PC-3 (cell line): ENCODE data around the gene PAPOLA. TPM values are rescaled to one million over a fixed set of nuclear protein-coding genes. Genes with fewer than 3 reads are reported as not detected.

ENCODE experiments used
- ATAC-seq: fragments of 200-7000 bp; cut with Tn5 transposase; 2 replicates; pipeline ENCODE4 v1.9.1; 2020; ENCODE audit warnings: mild to moderate bottlenecking, moderate library complexity
- BruUV-seq: library from RNA; stranded (reverse); fragments of 400-500 nt; replicated peaks from 2 replicates; lab custom pipeline; 2021; lab: Mats Ljungman, UMichigan
- CTCF ChIA-PET: fragments of 300-600 bp; sonication (Branson Sonifier 250); formaldehyde crosslinking; loops from one replicate; lab custom pipeline; 2022; ENCODE audit warnings: antibody characterized with exemption; lab: Charles Lee
- POLR2A ChIA-PET: fragments of 300-600 bp; sonication (Branson Sonifier 250); formaldehyde crosslinking; loops from one replicate; lab custom pipeline; 2022; ENCODE audit warnings: antibody characterized with exemption; ENCODE audit not compliant: unreplicated experiment; lab: Charles Lee
- DNase-seq: peaks from one replicate; pipeline ENCODE4 v3.0.0-alpha.2; 2015
- H2AFZ ChIP-seq: fragments of 300-600 bp; sonication (generic); 2 replicates; pipeline ENCODE4 v1.6.0; 2016; ENCODE audit warnings: antibody characterized with exemption, low read length
- H3F3A ChIP-seq: fragments of 300-600 bp; sonication (generic); one replicate; pipeline ENCODE4 v1.6.0; 2017; ENCODE audit warnings: antibody characterized with exemption, low read length, control low read depth, mild to moderate bottlenecking; ENCODE audit not compliant: unreplicated experiment
- H3K27ac ChIP-seq: fragments of 300-600 bp; sonication (generic); 2 replicates; pipeline ENCODE4 v1.5.1; 2016; ENCODE audit warnings: mild to moderate bottlenecking, low read length
- H3K27me3 ChIP-seq: fragments of 300-600 bp; sonication (generic); 2 replicates; pipeline ENCODE4 v1.6.1; 2016; ENCODE audit warnings: low read length, mixed read lengths
- H3K36me3 ChIP-seq: fragments of 300-600 bp; sonication (generic); 2 replicates; pipeline ENCODE4 v1.6.1; 2016; ENCODE audit warnings: low read depth, mixed run types, low read length, mixed read lengths
- H3K4me1 ChIP-seq: fragments of 300-600 bp; sonication (generic); 2 replicates; pipeline ENCODE4 v1.5.1; 2016; ENCODE audit warnings: low read length; ENCODE audit not compliant: insufficient read depth
- H3K4me2 ChIP-seq: fragments of 300-600 bp; sonication (generic); 2 replicates; pipeline ENCODE4 v1.6.0; 2016; ENCODE audit warnings: low read length
- H3K4me3 ChIP-seq: fragments of 300-600 bp; sonication (generic); 2 replicates; pipeline ENCODE4 v1.5.1; 2016; ENCODE audit warnings: mild to moderate bottlenecking, low read length, mixed read lengths
- H3K79me2 ChIP-seq: fragments of 300-600 bp; sonication (generic); 2 replicates; pipeline ENCODE4 v1.6.1; 2017; ENCODE audit warnings: low read length, mixed read lengths
- H3K9ac ChIP-seq: fragments of 300-600 bp; sonication (generic); 2 replicates; pipeline ENCODE4 v1.6.0; 2016; ENCODE audit warnings: mild to moderate bottlenecking, low read length
- H3K9me2 ChIP-seq: fragments of 300-600 bp; sonication (generic); replicated peaks from 2 replicates; pipeline ENCODE4 v1.6.1; 2016; ENCODE audit warnings: mixed run types, low read length, mixed read lengths
- H3K9me3 ChIP-seq: fragments of 300-600 bp; sonication (generic); 2 replicates; pipeline ENCODE4 v1.6.1; 2016; ENCODE audit warnings: low read length, mixed read lengths
- H4K20me1 ChIP-seq: fragments of 300-600 bp; sonication (generic); 2 replicates; pipeline ENCODE4 v1.6.1; 2016; ENCODE audit warnings: low read length, mixed read lengths
- CTCF ChIP-seq: fragments of 300-600 bp; sonication (generic); conservative IDR thresholded peaks from 2 replicates; pipeline ENCODE4 v1.5.1; 2017; ENCODE audit warnings: antibody characterized with exemption, low read depth, mild to moderate bottlenecking, low read length
- EZH2 ChIP-seq: fragments of 300-600 bp; sonication (generic); IDR thresholded peaks from one replicate; pipeline ENCODE4 v1.6.1; 2017; ENCODE audit warnings: antibody characterized with exemption, mild to moderate bottlenecking, low read length; ENCODE audit not compliant: unreplicated experiment
- EZH2phosphoT487 ChIP-seq: fragments of 300-600 bp; sonication (generic); IDR thresholded peaks from 2 replicates; pipeline ENCODE4 v1.6.1; 2018; ENCODE audit warnings: mild to moderate bottlenecking, antibody characterized with exemption, low read length, borderline replicate concordance
- intact Hi-C: fragments of 100-400 bp; cut with micrococcal nuclease; formaldehyde crosslinking; loops from 2 replicates; pipeline ENCODE4 v1.9.0; 2023
- total RNA-seq: library from RNA; depleted of rRNA; stranded (reverse); fragments of >200 nt; gene quantifications from 2 replicates; pipeline ENCODE4 v1.2.3, GENCODE V29; 2014

Gene PAPOLA
- total RNA-seq, 1 experiment from 2014 or later = 111 TPM

- H3K27me3 ChIP-seq = no peaks in the 10 kb centered on the region
- TF ChIP-seq EZH2 = no peak
- no peak for TF ChIP-seq EZH2phosphoT487
- TF ChIP-seq CTCF = no peak; the same call in 1 of the 2 replicates
- no TSS peak for BruUV-seq
- ATAC-seq (no peak), DNase-seq (no peak)
- no peak overlapping the region for H3K4me3 ChIP-seq
- H3K27ac ChIP-seq = no peak overlapping the region
- intact Hi-C loops = no loop called here
- H4K20me1 ChIP-seq = peaks cover 4% of the 10 kb centered on the region; the same call in 1 of the 2 replicates
- no peaks in the 10 kb centered on the region for H3K9me2 ChIP-seq
- H3K4me2 ChIP-seq = no peak overlapping the region
- ChIA-PET CTCF (interaction anchor here (0.6 kb wide), 1 partner anchor 176 kb away, joined by 10 read pairs; no protein-coding TSS in a partner anchor), POLR2A (no interaction called here)
- no peak overlapping the region for H3K9ac ChIP-seq
- H3K79me2 ChIP-seq = no peaks in the 10 kb centered on the region
- H3F3A ChIP-seq = no peaks in the 10 kb centered on the region
- H3K36me3 ChIP-seq = peaks cover 65% of the 10 kb centered on the region
- H2AFZ ChIP-seq = no peak overlapping the region
- no peaks in the 10 kb centered on the region for H3K4me1 ChIP-seq
- no peaks in the 10 kb centered on the region for H3K9me3 ChIP-seq
Measured at GRCh38 chr14:96564389-96564788, 62.2 kb downstream of the PAPOLA start.

GRCh38 chr14:96565811-96566210 is 63.6 kb downstream of the PAPOLA start:
- POLR2A ChIA-PET = no interaction called here
- CTCF ChIA-PET = no interaction called here
- Histone ChIP-seq H3K36me3 (peaks cover 56% of the 10 kb centered on the region), H3K4me1 (no peaks in the 10 kb centered on the region), H3K9me2 (no peaks in the 10 kb centered on the region), H3F3A (no peaks in the 10 kb centered on the region), H3K79me2 (no peaks in the 10 kb centered on the region), H2AFZ (no peak overlapping the region), H3K27me3 (no peaks in the 10 kb centered on the region), H3K9me3 (no peaks in the 10 kb centered on the region), H3K4me2 (no peak overlapping the region), H3K27ac (no peak overlapping the region), H4K20me1 (peaks cover 4% of the 10 kb centered on the region; the same call in 1 of the 2 replicates), H3K4me3 (no peak overlapping the region), H3K9ac (no peak overlapping the region)
- DNase-seq (no peak), ATAC-seq (no peak)
- no TSS peak for BruUV-seq
- TF ChIP-seq CTCF (no peak), EZH2 (no peak), EZH2phosphoT487 (no peak)
- intact Hi-C loops = loop anchor here (5.0 kb wide), 1 partner anchor 176 kb away; no protein-coding TSS in a partner anchor

GRCh38 chr14:96567289-96567899 is 65.2 kb downstream of the PAPOLA start:
- Histone ChIP-seq H3K9ac (no peak overlapping the region), H3F3A (no peaks in the 10 kb centered on the region), H3K9me3 (no peaks in the 10 kb centered on the region), H3K36me3 (peaks cover 49% of the 10 kb centered on the region), H3K4me2 (no peak overlapping the region), H3K4me1 (no peaks in the 10 kb centered on the region), H3K4me3 (no peak overlapping the region), H3K27ac (no peak overlapping the region), H2AFZ (no peak overlapping the region), H4K20me1 (peaks cover 4% of the 10 kb centered on the region; the same call in 1 of the 2 replicates), H3K9me2 (no peaks in the 10 kb centered on the region), H3K79me2 (no peaks in the 10 kb centered on the region), H3K27me3 (no peaks in the 10 kb centered on the region)
- CTCF ChIA-PET = no interaction called here
- TF ChIP-seq CTCF = peak; percentile 78
- TF ChIP-seq EZH2phosphoT487 = no peak
- TF ChIP-seq EZH2 = no peak
- DNase-seq (peak; percentile 43), ATAC-seq (peak; percentile 74)
- BruUV-seq = no TSS peak
- POLR2A ChIA-PET = no interaction called here
- intact Hi-C loops = loop anchor here (5.0 kb wide), 1 partner anchor 175 kb away; no protein-coding TSS in a partner anchor
